ENCODE measurements around the gene ANTXR1.

Gene ANTXR1

DNA sequence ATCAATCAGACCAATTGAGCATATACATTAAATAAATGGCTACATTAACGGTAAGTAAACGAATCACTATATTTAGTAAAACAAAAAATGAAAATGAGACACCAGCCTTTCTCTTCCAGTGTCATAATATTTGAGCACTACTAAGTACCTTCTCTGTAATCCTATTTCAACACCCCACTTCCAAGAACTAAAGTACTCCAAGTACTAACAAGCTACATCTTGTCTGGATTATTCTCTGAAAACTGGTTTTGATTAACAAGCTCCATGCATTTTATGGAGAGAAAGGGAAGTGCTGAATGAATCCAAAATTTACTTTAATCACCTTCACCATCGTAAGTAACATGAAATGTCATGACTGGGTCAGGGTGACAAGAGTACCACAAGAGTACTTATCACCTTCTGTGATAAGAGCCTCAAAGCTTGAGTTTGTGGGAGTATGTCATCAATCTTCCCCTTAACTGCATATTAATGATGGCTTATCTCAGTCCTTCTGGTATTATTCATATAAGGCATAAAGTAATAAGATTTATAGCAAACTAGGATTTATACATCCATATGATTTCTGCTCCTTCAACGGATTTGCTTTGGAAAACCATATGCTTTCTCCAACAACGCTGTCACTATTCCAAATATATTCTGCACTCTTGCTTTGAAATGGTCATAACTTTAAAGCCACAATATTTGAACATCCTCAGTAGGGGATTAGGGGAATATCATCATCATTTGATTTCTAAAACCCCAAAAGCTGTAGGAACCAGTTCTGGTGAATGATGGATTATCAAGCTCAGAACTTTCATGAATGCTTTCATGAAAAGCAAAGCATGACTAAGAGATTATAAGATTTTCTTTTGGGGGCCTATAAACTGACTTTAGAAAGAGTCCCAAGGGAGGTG, 127.0 kb downstream of the ANTXR1 start:
- Histone ChIP-seq H3K27me3 (no peaks in the 10 kb centered on the region), H3K4me1 (peaks cover 4% of the 10 kb centered on the region; the same call in 1 of the 2 replicates), H3K36me3 (no peaks in the 10 kb centered on the region), H3K9me3 (no peaks in the 10 kb centered on the region), H3K4me3 (ENCODE audit: low read depth, low read length) (no peak overlapping the region)
- DNase-seq: no peak
- TF ChIP-seq, protein P1, sequence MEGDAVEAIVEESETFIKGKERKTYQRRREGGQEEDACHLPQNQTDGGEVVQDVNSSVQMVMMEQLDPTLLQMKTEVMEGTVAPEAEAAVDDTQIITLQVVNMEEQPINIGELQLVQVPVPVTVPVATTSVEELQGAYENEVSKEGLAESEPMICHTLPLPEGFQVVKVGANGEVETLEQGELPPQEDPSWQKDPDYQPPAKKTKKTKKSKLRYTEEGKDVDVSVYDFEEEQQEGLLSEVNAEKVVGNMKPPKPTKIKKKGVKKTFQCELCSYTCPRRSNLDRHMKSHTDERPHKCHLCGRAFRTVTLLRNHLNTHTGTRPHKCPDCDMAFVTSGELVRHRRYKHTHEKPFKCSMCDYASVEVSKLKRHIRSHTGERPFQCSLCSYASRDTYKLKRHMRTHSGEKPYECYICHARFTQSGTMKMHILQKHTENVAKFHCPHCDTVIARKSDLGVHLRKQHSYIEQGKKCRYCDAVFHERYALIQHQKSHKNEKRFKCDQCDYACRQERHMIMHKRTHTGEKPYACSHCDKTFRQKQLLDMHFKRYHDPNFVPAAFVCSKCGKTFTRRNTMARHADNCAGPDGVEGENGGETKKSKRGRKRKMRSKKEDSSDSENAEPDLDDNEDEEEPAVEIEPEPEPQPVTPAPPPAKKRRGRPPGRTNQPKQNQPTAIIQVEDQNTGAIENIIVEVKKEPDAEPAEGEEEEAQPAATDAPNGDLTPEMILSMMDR (IDR thresholded peaks at IDR 0.05; ENCODE audit: low read depth, low read length): no peak

DNA sequence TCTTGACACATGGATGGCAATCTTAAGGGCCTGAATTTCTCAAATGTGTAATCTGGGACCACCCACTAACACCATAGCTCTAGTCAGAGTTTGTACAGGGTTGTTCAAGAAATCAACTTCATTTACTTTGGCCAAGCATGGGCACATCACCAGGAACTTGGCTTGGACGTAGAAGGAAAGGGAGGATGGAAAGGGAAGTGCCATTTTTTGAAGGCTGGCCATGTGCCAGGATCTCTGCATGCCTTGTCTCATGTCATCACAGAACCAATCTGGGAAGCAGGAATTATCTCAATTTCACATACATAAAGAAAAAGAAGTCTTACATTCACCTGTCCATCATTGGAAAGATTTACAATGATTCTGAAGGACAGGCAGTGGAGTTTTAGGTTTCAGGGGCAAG, 128.1 kb downstream of the ANTXR1 start:
- H3K27me3 ChIP-seq: no peaks in the 10 kb centered on the region
- H3K36me3 ChIP-seq: no peaks in the 10 kb centered on the region
- TF ChIP-seq, protein P1 (IDR thresholded peaks at IDR 0.05; ENCODE audit: low read depth, low read length): no peak
- no peaks in the 10 kb centered on the region for H3K9me3 ChIP-seq
- peaks cover 4% of the 10 kb centered on the region; the same call in 1 of the 2 replicates for H3K4me1 ChIP-seq
- peak; percentile 13 for DNase-seq
- H3K4me3 ChIP-seq (ENCODE audit: low read depth, low read length): no peak overlapping the region

DNA sequence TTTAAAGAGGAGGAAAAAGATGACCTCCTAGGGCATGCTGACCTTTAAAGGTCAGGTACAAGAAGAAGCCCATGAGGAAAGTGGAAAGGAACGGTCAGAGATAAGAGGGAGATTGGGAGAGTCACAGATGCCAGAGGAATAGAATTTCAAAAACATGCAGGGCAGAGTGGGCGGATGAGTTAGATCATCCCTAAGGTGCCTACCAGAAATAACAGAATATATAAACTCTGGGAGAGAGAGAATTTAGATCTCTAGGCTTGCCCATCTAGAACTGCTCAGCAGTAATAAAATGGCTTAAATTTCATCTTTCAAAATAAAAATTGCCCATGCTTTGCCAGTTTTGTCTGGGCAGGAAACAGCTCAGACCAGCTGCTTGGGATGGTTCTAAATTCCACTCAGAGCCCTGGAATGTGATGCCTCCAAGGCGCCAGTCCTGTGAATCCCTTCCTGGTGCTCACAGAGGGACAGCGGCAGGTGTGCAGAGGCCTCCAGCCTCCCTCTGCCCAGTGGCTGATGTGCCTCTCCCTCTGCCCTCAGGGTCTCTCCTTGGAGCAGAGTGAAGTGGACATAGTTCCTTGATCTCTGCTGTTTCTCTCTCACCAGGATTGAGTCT, 130.9 kb downstream of the ANTXR1 start:
- Histone ChIP-seq H3K27me3 (no peaks in the 10 kb centered on the region), H3K4me3 (ENCODE audit: low read depth, low read length) (no peak overlapping the region), H3K36me3 (no peaks in the 10 kb centered on the region), H3K9me3 (no peaks in the 10 kb centered on the region), H3K4me1 (peaks cover 4% of the 10 kb centered on the region; the same call in 1 of the 2 replicates)
- TF ChIP-seq, protein P1 (IDR thresholded peaks at IDR 0.05; ENCODE audit: low read depth, low read length): no peak
- DNase-seq: no peak

DNA sequence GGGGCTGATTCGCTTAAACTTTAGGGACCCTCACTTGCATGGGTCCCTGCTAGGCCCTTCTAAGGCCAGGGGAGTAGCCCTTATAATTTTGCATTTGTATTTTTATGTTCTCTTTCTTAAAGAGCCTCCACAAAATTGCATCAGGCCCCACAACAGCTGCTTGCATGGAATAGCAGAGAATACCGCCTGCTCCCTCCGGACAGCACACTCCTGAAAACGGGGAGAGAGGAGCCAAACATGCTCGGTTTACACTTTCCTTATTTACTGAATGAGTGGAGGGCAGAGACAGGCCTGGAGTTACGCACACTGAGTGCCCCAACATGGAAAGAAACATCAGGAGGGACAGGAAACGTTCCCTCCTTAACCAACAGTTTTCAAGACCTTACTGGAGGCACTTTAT, 132.2 kb downstream of the ANTXR1 start:
- H3K4me1 ChIP-seq: peaks cover 7% of the 10 kb centered on the region; the same call in 1 of the 2 replicates
- no peaks in the 10 kb centered on the region for H3K9me3 ChIP-seq
- no peaks in the 10 kb centered on the region for H3K36me3 ChIP-seq
- no peaks in the 10 kb centered on the region for H3K27me3 ChIP-seq
- H3K4me3 ChIP-seq (ENCODE audit: low read depth, low read length): no peak overlapping the region
- TF ChIP-seq, protein P1 (IDR thresholded peaks at IDR 0.05; ENCODE audit: low read depth, low read length): no peak
- no peak for DNase-seq

DNA sequence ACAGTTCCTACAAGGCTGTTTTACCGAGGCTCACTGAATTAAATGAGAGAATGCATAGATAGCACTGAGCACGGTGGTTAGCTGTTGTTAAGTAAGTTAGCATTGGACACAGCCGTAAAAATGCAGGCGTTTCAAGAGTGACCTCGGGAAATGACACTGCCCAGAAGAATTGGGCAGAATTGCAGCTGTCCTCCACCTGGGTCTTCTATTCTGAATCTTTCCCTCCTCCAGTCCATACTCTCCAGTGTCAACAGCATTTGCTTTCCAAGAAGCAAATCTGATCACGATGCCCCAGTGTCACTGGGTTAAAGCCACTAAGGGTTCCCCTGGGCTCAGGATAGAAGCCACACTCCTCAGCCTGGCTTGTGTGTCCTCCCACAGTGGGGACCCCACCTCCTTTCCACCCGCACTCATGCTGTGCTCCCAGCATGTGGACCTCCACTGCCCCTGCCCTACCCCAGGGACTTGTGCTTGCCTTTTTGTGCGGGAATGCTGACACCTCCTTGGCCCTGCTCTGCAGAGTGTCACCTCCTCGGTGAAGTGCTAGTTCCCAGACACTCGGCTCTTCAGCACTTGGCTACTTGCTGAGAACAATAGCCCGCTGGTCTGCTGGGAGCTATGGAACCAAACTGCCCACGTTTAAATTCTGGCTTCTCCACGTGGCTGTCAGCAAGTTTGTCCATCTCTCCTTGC, 135.0 kb downstream of the ANTXR1 start:
- no peak for DNase-seq
- no peaks in the 10 kb centered on the region for H3K36me3 ChIP-seq
- TF ChIP-seq, protein P1 (IDR thresholded peaks at IDR 0.05; ENCODE audit: low read depth, low read length): no peak
- H3K4me1 ChIP-seq: 0 out of 2 replicates have a peak, but pooled peaks cover 2% of the 10 kb centered on the region
- no peaks in the 10 kb centered on the region for H3K9me3 ChIP-seq
- H3K4me3 ChIP-seq (ENCODE audit: low read depth, low read length): no peak overlapping the region
- no peaks in the 10 kb centered on the region for H3K27me3 ChIP-seq

Measured in BE2C (cell line).